DND-41 (cell line): Measurements from ENCODE around the gene CYP46A1.

Source experiments
- CTCF ChIP-seq: IDR thresholded peaks from 2 replicates; pipeline ENCODE4 v1.5.1; 2012; ENCODE audit warnings: borderline replicate concordance, low read length, moderate library complexity, mild to moderate bottlenecking; ENCODE audit not compliant: poor library complexity, severe bottlenecking; ENCODE audit errors: extremely low read depth
- EZH2 ChIP-seq: IDR thresholded peaks from 3 replicates; pipeline ENCODE4 v1.6.1; 2012; ENCODE audit warnings: borderline replicate concordance, low read depth, mild to moderate bottlenecking, moderate library complexity, low read length, inconsistent platforms; ENCODE audit not compliant: severe bottlenecking

- TF ChIP-seq CTCF (no peak), EZH2 (no peak)
Measured at GRCh38 chr14:99685596-99685995, 1.5 kb downstream of the CYP46A1 start.
